ENCODE results near the gene NFIC. TPM values are rescaled to one million over a fixed set of nuclear protein-coding genes. Genes with fewer than 3 reads are reported as not detected.

The NFIC gene
- polyA plus RNA-seq, 2 of the 4 experiments (the other 2 are of a cell fraction) = 2.6 to 34.9 TPM

DNA sequence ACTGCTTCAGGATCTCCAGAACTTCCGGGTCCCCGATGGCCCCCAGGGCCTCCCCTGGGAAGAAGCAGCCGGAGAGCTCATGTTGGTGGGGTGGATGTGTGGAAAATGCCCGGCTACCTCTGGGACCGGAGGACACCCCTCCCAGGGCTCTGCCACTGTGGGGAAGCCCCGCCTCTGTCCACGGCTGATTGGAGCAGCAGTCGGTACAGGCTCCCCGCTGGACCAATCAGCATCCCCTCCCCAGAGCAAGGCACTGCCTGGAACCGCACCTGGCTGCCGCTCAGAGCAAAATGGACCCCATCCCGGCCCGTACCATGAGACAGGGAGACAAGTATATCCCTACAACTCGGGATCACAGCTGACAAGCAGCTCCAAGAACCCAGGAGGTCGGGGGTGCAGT, 127.7 kb downstream of the NFIC start:
- Histone ChIP-seq H3K9me3 (no peaks in the 10 kb centered on the region), H3K4me2 (no peak overlapping the region), H3K4me3 (no peak overlapping the region), H3K27ac (no peak overlapping the region), H3K4me1 (peaks cover 1% of the 10 kb centered on the region; the same call in 1 of the 3 replicates)
- FAIRE-seq = no peak
- peak; percentile 83 to 93 for ATAC-seq
- ChIA-PET POLR2A (no interaction called here), CTCF (interaction anchor here (1.1 to 5.0 kb wide), 4 partner anchors 9 to 168 kb away, joined by 4 to 27 read pairs (median 8); no protein-coding TSS in a partner anchor)
- WGBS (ENCODE audit: missing lambda C conversion rate) = 87% methylated on average over 8 of the region's 15 CpGs
- peak in 1 of 2 experiments; percentile 80 for DNase-seq (ENCODE audit: low read depth in 1 of 2, low spot score in 1 of 2)
- TF ChIP-seq ZNF302 (CRISPR knock-in tag; IDR thresholded peaks at IDR 0.05) (no peak), JUNB (IDR thresholded peaks at IDR 0.05) (no peak)

DNA sequence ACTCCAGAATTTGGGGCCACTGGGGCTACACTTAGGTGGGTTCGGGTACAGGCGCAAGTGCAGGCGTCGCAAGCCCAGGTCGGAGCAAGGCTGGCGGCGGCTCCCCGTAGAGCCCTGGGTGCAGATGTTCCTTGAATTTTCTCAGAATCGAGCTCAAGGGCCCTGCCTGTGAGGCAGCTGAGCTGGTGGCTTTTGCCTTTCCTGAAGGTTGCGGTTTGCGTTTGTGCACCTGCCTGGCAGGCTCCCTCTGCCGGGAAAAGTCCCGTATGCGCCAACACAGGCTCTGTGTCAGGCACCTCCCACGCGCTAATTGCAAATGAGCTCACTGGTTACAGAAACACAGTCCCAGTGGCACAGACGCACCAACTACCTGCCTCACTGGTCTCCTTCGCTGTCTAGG, 128.2 kb downstream of the NFIC start:
- ATAC-seq (peak in 1 of 2 experiments; percentile 18; a peak in 1 of 6 replicates), DNase-seq (ENCODE audit: low read depth in 1 of 2, low spot score in 1 of 2) (no peak), FAIRE-seq (no peak)
- Histone ChIP-seq H3K27ac (no peak overlapping the region), H3K9me3 (no peaks in the 10 kb centered on the region), H3K4me3 (no peak overlapping the region), H3K4me2 (no peak overlapping the region), H3K4me1 (peaks cover 6% of the 10 kb centered on the region; the same call in 1 of the 3 replicates)
- ChIA-PET POLR2A (no interaction called here), CTCF (interaction anchor here (1.1 to 5.0 kb wide), 4 partner anchors 9 to 168 kb away, joined by 4 to 27 read pairs (median 8); no protein-coding TSS in a partner anchor)
- TF ChIP-seq HOXB5 (CRISPR knock-in tag; IDR thresholded peaks at IDR 0.05) (no peak), NFE2L2 (conservative IDR thresholded peaks at IDR 0.05; ENCODE audit: low read length) (no peak), MAZ (IDR thresholded peaks at IDR 0.05; ENCODE audit: borderline replicate concordance, low read depth, low read length) (no peak), POLR2A (IDR thresholded peaks at IDR 0.05; ENCODE audit: low read length) (no peak), ZSCAN20 (CRISPR knock-in tag; IDR thresholded peaks at IDR 0.05) (no peak), PHF8 (IDR thresholded peaks at IDR 0.05; ENCODE audit: borderline replicate concordance, low read depth) (no peak), HDAC2 (IDR thresholded peaks at IDR 0.05) (no peak), POLR2AphosphoS2 (conservative IDR thresholded peaks at IDR 0.05; ENCODE audit: low read length) (no peak), RFX5 (IDR thresholded peaks at IDR 0.05) (no peak), RARB (CRISPR knock-in tag; IDR thresholded peaks at IDR 0.05) (no peak), KDM5A (IDR thresholded peaks at IDR 0.05) (no peak), RNF2 (IDR thresholded peaks at IDR 0.05; ENCODE audit: borderline replicate concordance, low read depth) (no peak), MYC (IDR thresholded peaks at IDR 0.05; ENCODE audit: borderline replicate concordance, low read length) (no peak), ESRRA (IDR thresholded peaks at IDR 0.05; ENCODE audit: borderline replicate concordance, low read length) (no peak)
- TF ChIP-seq, protein P1, sequence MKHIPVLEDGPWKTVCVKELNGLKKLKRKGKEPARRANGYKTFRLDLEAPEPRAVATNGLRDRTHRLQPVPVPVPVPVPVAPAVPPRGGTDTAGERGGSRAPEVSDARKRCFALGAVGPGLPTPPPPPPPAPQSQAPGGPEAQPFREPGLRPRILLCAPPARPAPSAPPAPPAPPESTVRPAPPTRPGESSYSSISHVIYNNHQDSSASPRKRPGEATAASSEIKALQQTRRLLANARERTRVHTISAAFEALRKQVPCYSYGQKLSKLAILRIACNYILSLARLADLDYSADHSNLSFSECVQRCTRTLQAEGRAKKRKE (CRISPR knock-in tag; IDR thresholded peaks at IDR 0.05; ENCODE audit: low read depth) = no peak
- TF ChIP-seq, protein P2, sequence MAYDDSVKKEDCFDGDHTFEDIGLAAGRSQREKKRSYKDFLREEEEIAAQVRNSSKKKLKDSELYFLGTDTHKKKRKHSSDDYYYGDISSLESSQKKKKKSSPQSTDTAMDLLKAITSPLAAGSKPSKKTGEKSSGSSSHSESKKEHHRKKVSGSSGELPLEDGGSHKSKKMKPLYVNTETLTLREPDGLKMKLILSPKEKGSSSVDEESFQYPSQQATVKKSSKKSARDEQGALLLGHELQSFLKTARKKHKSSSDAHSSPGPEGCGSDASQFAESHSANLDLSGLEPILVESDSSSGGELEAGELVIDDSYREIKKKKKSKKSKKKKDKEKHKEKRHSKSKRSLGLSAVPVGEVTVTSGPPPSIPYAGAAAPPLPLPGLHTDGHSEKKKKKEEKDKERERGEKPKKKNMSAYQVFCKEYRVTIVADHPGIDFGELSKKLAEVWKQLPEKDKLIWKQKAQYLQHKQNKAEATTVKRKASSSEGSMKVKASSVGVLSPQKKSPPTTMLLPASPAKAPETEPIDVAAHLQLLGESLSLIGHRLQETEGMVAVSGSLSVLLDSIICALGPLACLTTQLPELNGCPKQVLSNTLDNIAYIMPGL (CRISPR knock-in tag; IDR thresholded peaks at IDR 0.05; ENCODE audit: borderline replicate concordance) = no peak
- TF ChIP-seq, protein P3, sequence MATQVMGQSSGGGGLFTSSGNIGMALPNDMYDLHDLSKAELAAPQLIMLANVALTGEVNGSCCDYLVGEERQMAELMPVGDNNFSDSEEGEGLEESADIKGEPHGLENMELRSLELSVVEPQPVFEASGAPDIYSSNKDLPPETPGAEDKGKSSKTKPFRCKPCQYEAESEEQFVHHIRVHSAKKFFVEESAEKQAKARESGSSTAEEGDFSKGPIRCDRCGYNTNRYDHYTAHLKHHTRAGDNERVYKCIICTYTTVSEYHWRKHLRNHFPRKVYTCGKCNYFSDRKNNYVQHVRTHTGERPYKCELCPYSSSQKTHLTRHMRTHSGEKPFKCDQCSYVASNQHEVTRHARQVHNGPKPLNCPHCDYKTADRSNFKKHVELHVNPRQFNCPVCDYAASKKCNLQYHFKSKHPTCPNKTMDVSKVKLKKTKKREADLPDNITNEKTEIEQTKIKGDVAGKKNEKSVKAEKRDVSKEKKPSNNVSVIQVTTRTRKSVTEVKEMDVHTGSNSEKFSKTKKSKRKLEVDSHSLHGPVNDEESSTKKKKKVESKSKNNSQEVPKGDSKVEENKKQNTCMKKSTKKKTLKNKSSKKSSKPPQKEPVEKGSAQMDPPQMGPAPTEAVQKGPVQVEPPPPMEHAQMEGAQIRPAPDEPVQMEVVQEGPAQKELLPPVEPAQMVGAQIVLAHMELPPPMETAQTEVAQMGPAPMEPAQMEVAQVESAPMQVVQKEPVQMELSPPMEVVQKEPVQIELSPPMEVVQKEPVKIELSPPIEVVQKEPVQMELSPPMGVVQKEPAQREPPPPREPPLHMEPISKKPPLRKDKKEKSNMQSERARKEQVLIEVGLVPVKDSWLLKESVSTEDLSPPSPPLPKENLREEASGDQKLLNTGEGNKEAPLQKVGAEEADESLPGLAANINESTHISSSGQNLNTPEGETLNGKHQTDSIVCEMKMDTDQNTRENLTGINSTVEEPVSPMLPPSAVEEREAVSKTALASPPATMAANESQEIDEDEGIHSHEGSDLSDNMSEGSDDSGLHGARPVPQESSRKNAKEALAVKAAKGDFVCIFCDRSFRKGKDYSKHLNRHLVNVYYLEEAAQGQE (IDR thresholded peaks at IDR 0.05) = no peak
- TF ChIP-seq, protein P4, sequence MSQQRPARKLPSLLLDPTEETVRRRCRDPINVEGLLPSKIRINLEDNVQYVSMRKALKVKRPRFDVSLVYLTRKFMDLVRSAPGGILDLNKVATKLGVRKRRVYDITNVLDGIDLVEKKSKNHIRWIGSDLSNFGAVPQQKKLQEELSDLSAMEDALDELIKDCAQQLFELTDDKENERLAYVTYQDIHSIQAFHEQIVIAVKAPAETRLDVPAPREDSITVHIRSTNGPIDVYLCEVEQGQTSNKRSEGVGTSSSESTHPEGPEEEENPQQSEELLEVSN (IDR thresholded peaks at IDR 0.05; ENCODE audit: borderline replicate concordance, low read depth) = no peak
- TF ChIP-seq, protein P5, sequence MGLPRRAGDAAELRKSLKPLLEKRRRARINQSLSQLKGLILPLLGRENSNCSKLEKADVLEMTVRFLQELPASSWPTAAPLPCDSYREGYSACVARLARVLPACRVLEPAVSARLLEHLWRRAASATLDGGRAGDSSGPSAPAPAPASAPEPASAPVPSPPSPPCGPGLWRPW (IDR thresholded peaks at IDR 0.05) = no peak
- TF ChIP-seq, protein P6, sequence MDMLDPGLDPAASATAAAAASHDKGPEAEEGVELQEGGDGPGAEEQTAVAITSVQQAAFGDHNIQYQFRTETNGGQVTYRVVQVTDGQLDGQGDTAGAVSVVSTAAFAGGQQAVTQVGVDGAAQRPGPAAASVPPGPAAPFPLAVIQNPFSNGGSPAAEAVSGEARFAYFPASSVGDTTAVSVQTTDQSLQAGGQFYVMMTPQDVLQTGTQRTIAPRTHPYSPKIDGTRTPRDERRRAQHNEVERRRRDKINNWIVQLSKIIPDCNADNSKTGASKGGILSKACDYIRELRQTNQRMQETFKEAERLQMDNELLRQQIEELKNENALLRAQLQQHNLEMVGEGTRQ (IDR thresholded peaks at IDR 0.05) = no peak
- 95% methylated on average over 17 of the region's 18 CpGs for WGBS (ENCODE audit: missing lambda C conversion rate)

Data from A549 (cell line).